RCC 7860 (cell line): ENCODE data around the gene GABARAPL1.
"Not testable (repeated sequence)": the region's sequence is repeated elsewhere in the genome, so short reads cannot be mapped to it uniquely, and the experiment has no call there.

Experiments used
- DNase-seq: peaks from one replicate; pipeline ENCODE4 v3.0.0-alpha.2; 2015; ENCODE audit warnings: low spot score
- FAIRE-seq: peaks from 2 replicates; lab custom pipeline; 2012; peaks lifted over from hg19 to GRCh38; lab: Jason Lieb, UNC

GABARAPL1 gene

GRCh38 chr12:10196210-10196609 lies 16.5 kb upstream of the GABARAPL1 start:
- peak; percentile 47 for DNase-seq
- peak; percentile 76 for FAIRE-seq

DNA sequence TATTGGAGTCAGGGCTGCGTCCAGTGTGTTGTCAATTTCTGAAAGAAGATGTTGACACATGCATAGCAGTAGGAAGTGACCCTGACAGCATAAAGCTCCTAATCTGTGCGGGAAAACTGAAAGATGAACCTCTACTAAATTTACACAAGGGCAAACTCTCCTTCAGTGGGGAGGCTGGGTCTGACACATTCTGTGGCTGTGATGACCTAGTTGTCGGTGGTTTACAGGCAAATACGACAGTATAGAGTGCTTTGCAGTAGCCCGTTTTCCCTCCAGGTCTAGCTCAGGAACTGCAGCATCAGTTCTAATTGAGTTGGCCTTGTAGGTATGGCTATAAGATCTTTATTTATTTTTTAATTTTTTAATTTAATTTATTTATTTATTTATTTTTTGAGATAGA lies 14.8 kb upstream of the GABARAPL1 start:
- FAIRE-seq, result no peak
- no peak for DNase-seq

DNA sequence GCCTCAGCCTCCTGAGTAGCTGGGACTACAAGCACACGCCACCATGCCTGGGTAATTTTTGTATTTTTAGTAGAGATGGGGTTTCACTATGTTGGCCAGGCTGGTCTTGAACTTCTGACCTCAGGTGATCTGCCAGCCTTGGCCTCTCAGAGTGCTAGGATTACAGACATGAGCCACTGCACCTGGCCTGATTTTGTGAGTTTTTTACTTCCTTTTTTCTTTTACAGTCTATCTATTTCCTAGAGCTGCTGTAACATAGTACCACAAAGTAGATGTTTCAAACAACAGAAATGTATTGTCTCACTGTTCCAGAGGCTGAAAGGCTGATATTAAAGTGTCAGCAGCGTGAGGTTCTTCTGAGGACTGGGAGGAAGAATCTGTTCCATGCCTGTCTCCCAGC lies 8.2 kb upstream of the GABARAPL1 start:
- DNase-seq, FAIRE-seq: not testable (repeated sequence)

DNA sequence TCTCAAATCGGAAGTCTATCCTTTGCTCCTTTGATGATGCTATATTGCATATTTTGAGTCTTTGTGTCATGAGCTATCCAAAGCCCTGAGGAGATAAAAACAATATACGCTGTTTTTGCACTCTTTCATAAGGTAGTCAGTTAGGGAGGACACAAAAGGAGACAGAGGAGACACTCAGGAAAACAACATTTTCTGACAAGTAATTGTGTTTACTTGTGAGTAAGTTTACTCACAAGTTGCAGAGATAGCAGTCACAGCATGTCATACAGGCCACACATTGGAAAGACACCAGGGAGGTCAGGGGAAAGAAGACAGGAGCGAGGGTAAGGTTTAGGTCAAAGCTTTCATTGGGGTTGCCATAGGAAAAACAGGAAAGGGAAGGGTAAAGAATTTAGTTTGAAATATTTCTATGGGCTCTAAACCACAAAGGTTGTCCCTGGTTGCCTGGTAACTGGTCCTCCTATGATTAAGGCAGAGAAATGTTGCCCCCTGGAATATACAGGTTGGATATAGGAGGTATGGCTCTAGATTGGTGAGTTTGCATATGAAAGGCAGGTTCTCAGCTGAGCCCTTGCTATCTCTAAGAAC lies 7.4 kb upstream of the GABARAPL1 start:
- FAIRE-seq (no peak), DNase-seq (no peak)

DNA sequence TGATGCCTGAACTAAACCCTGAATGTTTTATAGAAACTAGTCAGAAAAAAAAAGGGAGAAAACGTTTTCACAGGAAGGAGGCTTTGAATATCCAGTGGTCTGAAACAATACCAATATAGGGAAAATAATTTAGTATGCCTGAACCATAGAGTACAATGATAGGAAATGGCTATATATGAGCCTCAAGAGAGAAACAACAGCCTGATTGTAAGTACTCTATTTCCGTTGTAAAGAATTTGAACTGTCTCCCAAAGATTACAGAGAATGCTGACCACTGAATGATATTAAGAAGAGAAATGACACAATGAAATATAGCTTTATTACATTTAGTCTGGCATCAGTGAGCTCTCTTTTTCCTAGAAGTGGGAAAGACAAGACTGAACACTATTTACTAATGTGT lies 5.5 kb upstream of the GABARAPL1 start:
- FAIRE-seq, result no peak

GRCh38 chr12:10210225-10210624 lies 2.5 kb upstream of the GABARAPL1 start:
- DNase-seq (no peak), FAIRE-seq (no peak)

More for the DNA sequence above, 5.5 kb upstream of the GABARAPL1 start:
- no peak for DNase-seq

DNA sequence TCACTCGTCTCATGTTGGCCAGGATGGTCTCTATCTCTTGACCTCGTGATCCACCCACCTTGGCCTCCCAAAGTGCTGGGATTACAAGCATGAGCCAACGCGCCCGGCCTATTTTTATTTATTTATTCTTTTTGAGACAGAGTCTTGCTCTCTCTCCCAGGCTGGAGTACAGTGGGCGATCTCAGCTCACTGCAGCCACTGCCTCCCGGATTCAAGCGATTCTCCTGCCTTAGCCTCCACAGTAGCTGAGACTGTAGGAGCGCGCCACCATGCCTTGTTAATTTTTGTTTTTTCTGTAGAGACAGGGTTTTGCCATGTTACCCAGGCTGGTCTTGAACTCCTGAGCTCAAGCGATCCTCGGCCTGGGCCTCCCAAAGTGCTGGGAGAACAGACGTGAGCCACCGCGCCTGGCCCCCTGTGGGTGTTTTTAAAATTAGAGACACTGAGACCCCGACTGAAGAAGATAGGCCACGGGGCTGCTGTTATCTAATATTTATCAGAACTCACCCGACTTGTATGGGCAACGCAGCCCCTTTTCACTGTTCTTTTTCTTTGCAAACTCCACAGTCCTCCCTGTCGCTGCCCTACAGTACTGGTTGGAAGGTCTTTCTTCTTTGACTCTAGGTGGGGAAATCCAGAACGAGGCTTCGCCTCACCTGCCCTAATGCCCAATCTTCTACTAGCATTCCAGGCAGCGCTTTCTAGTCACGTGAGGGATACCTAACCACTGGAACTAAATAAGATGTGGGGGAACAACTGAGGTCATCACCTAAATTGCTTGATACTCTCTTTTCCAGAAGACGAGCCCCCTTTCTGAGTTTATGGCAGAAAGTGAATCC lies 1.4 kb upstream of the GABARAPL1 start:
- DNase-seq (peak; percentile 60), FAIRE-seq (no peak)

DNA sequence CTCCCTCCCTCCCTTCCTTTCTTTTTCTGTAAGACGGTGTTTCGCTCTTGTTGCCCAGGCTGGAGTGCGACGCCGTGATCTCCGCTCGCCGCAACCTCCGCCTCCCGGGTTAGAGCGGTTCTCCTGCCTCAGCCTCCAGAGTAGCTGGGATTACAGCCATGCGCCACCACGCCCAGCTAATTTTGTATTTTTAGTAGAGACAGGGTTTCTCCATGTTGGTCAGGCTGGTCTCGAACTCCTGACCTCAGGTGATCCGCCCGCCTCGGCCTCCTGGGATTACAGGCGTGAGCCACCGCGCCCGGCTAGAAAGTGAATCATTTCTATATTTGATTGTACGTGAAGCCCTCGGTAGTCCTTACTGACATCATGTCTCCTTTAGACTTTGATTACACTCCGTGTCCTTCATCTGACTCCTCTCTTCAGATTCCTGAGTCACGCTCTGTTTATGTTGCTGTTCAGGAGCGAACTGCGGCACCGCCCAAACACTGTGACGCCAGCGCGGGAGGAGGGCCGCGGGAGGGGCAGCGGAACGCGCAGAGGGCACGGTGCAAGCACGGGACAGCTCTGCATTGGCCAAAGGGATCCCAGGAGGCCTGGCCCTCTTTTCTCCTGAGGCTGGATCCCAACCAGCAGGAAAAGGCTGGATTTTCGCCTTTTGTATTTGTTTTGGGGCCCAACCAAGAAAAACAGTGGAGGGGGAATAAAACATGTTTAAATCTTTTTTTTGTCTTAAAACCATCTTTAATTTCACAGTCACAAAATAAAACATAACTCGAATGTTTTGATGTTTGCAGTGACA lies 538 bp upstream of the GABARAPL1 start:
- peak; percentile 99 for DNase-seq
- FAIRE-seq, result peak; percentile 93

DNA sequence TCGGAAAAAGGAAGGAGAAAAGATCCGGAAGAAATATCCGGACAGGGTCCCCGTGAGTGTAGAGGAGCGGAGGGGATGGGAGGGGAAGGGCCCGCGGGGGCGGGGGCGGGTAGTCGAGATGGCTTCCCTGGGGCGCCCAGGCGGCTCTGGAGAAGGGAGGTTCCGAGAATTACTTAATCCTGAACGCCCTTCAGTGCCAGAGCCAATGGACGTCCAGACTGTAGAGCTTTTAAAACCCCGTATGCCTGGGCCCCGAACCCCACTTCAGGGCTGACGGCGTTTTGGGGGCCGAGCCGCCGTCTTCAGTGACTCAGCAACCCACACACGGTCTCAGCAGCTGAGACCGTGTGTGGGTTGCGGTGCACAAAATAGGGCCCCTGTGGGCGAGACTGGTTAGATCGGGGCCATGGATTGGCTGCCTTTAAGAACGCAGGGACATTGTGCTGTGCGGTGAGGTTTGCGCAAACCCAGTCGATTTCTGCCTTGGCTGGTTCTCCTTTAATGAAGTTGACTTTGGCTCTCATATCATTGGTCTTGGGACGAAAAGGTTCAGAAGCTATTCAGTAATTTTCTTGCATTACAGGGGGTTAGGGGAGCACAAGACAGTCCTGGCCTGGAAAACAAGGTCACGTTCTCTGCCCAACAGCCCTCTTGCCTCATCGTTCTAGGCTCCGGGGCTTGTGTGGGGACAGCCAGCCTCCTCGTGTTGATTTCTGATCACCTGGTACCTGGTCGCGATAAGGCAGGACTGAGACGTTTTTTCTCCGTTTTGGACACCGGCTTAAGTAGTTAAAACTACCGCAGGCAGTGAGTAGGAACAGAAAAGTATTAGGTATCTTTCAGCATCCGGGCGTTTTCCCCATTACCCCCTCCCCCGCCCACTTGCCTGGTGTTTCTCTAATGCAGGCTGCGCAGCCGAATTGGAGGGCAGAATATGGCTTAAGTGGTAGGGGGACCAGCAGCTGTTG lies 775 bp downstream of the GABARAPL1 start:
- FAIRE-seq (no peak), DNase-seq (peak; percentile 69)

- DNase-seq (peak; percentile 80), FAIRE-seq (no peak)
Observed at GRCh38 chr12:10214136-10214894, 1.6 kb downstream of the GABARAPL1 start.

GRCh38 chr12:10214895-10215267 lies 2.2 kb downstream of the GABARAPL1 start:
- peak; percentile 70 for DNase-seq
- peak; percentile 89 for FAIRE-seq

DNA sequence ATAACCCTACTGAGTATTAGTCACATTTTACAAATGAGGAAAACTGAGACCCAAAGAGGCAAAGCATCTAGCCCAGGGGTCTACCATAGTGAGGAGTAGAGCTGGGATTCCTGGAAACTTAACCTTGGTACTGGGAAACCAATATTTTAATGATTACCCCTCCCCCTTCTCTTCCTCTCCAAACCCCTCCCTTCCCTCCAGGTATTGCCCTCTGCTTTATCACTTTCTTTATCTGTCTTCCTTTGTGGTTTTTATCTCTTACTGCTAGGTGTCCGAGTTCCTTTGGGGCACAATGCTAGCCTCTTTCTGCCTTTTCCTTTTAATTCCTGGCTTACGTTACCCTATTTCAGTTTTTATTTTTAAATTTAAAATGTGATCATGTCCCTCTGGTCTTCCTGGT lies 2.8 kb downstream of the GABARAPL1 start:
- no peak for FAIRE-seq
- DNase-seq, result no peak

GRCh38 chr12:10215946-10216345 lies 3.3 kb downstream of the GABARAPL1 start:
- DNase-seq, FAIRE-seq: not testable (repeated sequence)

DNA sequence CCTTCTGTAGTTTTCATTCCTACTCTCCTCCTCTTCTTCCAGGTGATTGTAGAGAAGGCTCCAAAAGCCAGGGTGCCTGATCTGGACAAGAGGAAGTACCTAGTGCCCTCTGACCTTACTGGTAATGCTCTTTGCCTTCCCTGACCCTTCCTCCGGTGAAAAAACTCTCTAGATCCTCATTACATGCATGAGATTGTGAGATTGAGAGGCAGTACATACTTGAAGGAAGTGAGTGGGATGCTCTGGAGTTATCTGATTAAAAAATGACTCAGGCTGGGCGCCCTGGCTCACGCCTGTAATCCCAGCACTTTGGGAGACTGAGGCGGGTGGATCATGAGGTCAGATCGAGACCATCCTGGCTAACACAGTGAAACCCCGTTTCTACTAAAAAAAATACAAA lies 5.3 kb downstream of the GABARAPL1 start:
- DNase-seq, result no peak
- FAIRE-seq, result no peak

GRCh38 chr12:10220398-10221077 lies 7.9 kb downstream of the GABARAPL1 start:
- FAIRE-seq, result no peak
- no peak for DNase-seq

DNA sequence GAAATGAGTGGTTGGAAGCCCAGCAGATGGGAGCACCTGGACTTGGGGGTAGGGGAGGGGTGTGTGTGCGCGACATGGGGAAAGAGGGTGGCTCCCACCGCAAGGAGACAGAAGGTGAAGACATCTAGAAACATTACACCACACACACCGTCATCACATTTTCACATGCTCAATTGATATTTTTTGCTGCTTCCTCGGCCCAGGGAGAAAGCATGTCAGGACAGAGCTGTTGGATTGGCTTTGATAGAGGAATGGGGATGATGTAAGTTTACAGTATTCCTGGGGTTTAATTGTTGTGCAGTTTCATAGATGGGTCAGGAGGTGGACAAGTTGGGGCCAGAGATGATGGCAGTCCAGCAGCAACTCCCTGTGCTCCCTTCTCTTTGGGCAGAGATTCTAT lies 9.2 kb downstream of the GABARAPL1 start:
- DNase-seq, result no peak

DNA sequence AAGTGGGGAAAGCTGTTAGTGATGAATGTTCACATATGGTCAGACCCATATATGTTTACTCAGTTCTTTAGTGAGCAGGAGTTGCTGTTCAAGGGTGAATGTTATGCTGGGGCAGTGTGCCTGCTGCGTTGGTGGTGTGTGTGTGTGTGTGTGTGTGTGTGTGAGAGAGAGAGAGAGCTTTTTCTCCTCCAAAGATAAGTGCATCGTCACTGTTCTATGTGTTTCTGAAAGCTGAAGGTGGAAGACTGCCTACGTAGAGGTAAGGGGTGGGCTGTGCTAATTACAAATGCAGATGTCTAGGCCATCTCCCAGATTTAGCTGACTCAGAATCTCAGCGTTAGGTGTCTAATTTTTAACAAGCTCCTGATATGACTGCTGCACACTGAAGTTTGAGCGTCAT lies 10.5 kb downstream of the GABARAPL1 start:
- no peak for DNase-seq
- no peak for FAIRE-seq

More for the DNA sequence above, 9.2 kb downstream of the GABARAPL1 start:
- FAIRE-seq, result no peak

DNA sequence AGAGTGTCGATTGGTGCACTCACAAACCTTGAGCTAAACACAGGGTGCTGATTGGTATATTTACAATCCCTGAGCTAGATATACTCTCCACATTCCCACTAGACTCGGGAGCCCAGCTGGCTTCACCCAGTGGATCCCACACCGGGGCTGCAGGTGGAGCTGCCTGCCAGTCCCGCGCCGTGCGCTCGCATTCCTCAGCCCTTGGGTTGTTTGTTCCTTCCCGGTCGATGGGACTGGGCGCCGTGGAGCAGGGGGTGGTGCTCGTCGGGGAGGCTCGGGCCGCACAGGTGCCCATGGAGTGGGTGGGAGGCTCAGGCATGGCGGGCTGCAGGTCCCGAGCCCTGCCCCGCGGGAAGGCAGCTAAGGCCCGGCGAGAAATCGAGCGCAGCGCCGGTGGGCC lies 12.7 kb downstream of the GABARAPL1 start:
- DNase-seq, FAIRE-seq: not testable (repeated sequence)

GRCh38 chr12:10226086-10226485 lies 13.4 kb downstream of the GABARAPL1 start:
- DNase-seq (no peak), FAIRE-seq (no peak)
